NCI-H1092 treated with DMSO at 0.1 percent for 48 hours (cell line): ENCODE data around the gene CEACAM1.
"Not testable (repeated sequence)": the region's sequence is repeated elsewhere in the genome, so short reads cannot be mapped to it uniquely, and the experiment has no call there.

Experiments used
- DNase-seq: peaks from one replicate; lab custom pipeline; 2025; lab: John Stamatoyannopoulos, UW

Gene CEACAM1

DNA sequence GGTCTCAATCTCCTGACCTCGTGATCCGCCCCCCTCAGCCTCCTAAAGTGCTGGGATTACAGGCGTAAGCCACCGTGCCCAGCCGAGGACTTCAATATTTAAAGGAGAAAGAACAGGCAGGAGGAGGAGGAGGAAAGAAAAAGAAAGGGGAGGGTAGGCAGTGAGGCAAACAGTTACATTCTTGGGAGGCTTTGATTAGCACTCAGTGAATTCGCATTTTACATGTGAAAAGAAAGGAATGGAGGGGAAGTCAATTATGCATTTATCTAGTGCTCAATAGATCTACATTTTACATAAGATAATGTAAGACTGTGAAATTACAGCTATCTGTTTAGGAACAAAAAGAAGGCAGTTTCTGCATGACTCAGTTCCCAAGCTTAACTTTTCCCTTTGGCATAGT is 54.6 kb downstream of the CEACAM1 start:
- no peak for DNase-seq

DNA sequence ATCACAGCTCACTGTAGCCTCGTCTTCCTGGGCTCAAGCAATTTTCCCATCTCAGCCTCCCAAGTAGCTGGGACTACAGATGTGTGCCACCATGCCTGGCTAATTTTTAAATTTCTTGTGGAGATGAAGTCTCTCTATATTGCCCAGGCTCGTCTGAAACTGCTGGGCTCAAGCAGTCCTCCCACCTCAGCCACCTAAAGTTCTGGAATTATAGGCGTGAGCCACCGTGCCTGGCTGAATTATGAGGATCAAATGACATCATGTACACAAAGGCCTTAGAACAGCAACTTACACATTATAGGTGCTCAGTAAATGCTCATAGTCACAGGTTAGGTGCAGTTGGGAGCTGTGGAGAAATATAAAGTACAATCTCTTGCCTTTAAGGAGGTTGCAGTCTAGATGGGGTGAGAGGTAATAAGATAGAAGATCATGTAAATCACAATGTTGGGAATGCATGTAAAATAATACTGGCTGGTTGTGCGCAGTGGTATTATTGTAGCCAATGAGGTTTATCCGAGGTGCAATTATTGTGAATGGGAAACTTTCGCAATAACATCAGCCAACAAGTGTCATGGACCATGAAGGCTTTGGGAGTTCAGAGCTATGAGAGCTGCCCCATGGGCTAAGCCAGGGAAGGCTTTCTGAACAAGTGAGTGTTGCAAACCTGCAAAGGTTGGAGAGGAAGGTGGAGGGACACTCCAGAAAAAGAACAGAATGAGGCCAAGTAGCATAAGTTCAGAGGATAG is 55.7 kb downstream of the CEACAM1 start:
- no peak for DNase-seq

DNA sequence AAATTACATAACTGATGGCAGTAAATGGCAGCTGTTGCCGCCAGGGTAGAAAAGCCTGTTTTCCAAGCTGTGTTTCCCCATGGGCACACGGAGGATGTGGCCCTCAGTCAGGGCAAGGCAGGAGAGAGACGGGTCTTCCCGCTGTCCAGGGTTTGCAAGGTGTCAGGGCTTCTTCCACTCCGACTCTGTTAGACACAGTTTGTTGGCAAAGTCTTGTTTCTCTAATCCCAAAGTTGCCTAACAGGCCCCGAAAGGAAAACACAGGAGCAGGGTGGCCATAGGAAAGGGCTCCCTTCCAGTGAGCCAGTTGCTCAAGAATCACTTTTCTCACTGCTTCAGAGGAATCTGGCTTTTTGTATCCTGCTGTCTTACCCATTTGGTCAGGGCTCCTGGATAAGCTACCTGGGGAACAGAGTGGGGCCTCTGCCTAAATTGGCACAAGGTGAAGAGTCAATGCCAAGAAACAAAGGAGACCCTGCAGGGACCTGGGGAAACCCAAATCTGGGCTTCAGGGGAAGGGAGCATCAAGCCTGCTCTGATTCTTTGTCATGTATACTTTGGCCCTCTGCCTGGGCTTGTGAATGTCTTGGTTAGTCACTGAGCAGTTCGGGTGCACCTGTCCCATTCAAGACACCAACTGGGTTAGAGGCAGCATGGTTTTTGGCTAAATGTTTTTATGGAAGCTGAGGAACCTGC is 56.6 kb downstream of the CEACAM1 start:
- DNase-seq, result no peak

DNA sequence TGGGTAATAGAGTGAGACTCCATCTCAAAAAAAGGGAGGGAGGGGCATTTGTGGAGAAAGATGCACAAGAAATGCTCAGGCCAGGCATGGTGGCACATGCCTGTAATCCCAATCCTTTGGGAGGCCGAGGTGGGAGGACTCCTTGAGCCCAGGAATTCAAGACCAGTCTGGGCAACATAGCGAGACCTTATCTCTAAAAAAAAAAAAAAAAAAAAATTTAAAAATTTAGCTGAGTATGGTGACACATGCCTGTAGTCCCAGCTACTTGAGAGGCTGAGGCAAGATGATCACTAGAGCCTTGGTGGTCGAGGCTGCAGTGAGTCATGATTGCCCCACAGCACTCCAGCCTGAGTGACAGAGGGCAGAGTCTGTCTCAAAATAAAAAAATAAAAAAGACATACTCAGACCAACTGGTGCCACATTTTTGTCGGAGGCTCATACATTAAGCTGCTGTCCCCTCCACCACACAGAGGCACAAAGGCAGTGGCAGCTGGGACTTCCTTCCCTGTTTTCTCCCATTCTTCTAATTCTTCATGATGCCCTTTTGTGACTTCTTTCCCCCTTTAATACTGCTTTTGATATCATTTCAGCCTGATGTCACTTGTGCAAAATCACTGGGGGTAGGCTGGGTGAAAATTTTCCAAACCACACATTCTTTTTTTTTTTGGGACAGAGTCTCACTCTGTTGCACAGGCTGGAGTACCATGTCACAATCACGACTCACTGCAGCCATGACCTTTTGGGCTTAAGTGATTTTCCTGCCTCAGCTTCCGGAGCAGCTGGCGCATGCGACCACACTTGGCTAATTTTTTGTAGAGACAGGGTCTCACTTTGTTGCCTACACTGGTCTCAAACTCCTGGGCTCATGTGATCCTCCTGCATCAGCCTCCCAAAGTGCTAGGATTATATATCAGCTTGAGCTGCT is 58.7 kb downstream of the CEACAM1 start:
- no peak for DNase-seq

DNA sequence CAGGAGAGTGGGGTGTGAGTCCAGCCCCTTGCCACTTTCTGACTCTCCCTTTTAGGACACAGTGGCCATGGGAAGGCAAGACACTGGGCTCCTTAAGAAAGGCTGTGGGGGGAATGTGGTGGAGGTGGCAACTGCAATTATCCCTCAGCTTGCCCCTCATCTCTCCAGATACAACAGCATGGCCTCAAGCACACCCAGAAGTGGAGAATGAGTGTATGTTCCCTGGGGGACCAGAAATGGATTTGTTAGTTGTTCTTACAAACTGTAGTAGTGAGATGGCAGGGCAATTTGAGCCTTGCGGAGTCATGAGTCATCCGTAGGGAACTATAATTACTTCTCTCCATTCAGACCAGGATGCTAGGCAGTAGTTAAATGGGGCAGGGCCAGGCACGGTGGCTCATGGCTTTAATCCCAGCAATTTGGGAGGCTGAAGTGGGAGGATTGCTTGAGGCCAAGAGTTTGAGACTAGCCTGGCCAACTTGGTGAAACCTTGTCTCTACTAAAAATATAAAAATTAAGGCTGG is 59.9 kb downstream of the CEACAM1 start:
- DNase-seq, result no peak

DNA sequence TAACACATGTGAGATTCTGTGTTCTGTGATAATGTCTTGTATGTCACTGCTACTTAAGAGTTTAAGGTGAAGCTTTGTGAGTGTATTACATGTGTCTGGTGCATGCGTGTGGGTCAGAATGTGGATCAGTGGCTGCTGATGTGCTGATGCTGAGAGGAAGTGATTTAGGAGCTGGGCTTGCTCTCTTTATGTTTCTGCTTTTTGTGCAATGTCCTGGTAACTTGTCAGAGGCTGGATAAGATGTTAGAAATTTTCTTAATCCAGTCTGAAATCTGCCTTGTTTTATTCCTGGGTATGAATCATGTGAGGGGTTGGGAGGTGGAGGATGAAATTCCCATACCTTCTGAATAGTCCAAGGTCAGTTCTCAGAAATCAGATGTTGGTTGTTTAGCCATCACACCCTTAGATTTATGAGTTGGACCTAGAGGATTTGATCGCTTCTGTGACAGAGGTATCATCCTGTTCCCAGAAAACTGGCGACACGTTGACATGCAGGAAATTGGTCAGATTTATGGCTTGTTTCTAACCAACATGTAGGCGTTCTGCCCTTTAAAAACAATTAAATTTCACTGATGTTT is 61.0 kb downstream of the CEACAM1 start:
- no peak for DNase-seq

DNA sequence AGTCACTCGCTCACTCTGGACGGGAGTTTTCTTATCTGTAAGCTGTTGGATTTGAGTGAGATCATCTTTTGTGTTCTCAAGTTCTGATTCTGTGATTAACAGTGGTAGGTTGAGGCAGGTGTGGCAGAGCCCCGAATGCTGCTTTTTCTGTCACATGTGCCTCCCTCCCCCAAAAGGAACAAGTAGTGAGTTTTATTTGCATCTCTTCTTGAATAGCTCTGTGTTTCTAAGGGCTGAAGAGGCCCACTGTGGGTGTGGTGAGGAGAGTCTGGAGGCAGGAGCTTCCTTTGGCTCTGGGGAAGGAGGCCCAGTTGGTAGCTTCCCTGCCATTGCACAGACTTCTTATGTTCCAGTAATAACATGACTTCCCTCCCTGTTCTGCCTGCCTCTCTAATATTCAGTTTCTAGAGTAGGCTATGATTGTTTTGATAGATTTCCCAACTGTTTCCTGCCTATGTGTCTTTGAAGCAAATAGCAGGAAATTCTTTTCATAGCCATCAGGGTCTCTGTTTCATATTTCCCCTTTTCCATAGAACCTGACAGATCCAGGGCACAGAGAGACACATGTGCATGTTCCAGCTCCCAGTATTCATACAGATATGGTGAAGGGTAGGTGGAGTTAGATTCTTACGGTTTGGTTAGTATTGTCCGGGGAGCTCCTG is 61.6 kb downstream of the CEACAM1 start:
- DNase-seq, result no peak

DNA sequence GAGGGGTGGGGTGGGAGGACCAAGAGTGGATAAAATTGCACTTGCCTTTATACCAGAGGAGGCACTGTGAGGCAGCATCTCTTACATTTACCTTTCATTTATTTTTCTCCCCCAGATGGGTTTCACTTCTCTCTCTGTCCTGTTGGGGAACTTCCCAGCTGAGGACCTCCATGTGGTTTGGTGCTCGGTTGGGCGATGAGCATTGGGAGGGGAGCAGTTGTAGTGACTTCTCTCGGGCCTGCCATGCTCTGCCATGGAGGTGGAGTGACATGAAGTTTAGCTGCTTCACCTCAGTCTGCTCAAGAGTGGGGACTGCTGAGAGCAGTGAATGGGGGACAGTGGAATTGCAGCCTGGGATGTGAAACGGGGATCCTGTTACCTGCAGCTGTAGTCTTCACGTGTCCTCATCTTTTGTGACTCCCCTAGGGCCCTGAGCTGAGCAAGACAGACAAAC is 62.4 kb downstream of the CEACAM1 start:
- no peak for DNase-seq

DNA sequence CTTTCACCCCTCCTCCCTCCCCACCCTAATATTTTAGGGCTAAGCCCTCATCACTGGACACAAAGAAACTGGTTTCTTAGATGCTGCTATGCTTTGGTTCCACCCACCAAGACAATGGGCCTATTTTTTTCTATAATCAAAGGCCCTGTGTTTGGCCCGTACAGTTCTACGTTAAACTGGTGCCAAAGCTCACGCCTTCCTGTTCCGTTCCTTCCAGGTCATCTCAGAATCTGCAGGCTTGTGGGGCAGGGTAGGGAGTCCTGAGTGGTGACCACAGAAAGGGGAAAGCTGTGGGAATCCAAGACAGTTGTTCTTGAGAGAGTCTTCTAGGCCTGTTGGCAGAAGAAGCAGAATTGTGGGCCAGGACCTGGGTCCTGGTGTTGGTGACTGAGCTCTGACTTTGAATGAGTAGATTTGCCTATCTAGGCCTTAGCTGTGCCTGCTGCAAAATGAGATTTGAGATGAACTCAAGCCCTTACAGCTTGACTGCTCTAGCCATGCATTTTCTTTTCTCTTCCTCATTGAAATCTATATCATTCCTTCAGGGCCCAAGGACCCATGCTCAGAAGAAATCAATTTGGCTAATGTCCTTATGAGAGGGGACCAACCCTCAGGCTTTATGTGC is 66.5 kb downstream of the CEACAM1 start:
- DNase-seq, result no peak

DNA sequence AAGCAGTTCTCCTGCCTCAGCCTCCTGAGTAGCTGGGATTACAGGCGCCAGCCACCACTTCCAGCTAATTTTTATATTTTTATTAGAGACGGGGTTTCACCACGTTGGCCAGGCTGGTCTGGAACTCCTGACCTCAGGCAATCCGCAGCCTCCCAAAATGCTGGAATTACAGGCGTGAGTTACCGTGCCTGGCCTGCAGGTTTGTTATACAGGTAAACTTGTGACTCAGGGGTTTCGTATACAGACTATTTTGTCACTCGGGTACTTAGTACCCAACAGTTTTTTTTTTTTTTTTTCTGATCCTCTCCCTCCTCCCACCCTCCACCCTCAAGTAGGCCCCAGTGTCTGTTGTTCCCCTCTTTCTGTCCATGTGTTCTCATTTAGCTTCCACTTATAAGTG is 67.0 kb downstream of the CEACAM1 start:
- not testable (repeated sequence) for DNase-seq

DNA sequence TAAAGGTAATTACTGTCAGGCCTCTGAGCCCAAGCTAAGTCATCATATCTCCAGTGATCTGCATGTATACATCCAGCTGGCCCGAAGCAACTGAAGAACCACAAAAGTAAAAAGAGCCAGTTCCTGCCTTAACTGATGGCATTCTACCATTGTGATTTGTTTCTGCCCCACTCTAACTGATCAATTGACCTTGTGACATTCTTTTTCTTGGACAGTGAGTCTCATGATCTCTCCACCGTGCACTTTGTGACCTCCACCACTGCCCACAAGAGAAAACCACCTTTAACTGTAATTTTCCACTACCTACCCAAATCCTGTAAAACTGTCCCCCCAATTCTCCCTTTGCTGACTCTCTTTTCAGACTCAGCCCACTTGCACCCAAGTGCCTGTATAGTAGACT is 68.4 kb downstream of the CEACAM1 start:
- DNase-seq, result no peak
